Neuronal stem cell (in vitro differentiated cells): ENCODE data around the gene METTL9.

Source experiments
- DNase-seq: peaks from one replicate; pipeline ENCODE4 v3.0.0-alpha.2; 2013; ENCODE audit warnings: low spot score
- H2AFZ ChIP-seq: one replicate; pipeline ENCODE4 v1.6.1; 2013; ENCODE audit warnings: mild to moderate bottlenecking, low read length, inconsistent platforms
- H2AK5ac ChIP-seq: 2 replicates; pipeline ENCODE4 v1.6.1; 2013; ENCODE audit warnings: low read depth, mild to moderate bottlenecking, inconsistent platforms, low read length, moderate library complexity, mixed read lengths
- H2BK120ac ChIP-seq: 2 replicates; pipeline ENCODE4 v1.6.1; 2013; ENCODE audit warnings: low read depth, mild to moderate bottlenecking, inconsistent platforms, low read length, moderate library complexity, mixed read lengths
- H2BK12ac ChIP-seq: one replicate; pipeline ENCODE4 v1.6.1; 2013; ENCODE audit warnings: low read length, inconsistent platforms
- H2BK15ac ChIP-seq: 2 replicates; pipeline ENCODE4 v1.6.1; 2013; ENCODE audit warnings: mild to moderate bottlenecking, low read length, inconsistent platforms, mixed read lengths
- H2BK5ac ChIP-seq: one replicate; pipeline ENCODE4 v1.6.1; 2013; ENCODE audit warnings: inconsistent platforms, mild to moderate bottlenecking, low read length, moderate library complexity
- H3K14ac ChIP-seq: one replicate; pipeline ENCODE4 v1.6.1; 2013; ENCODE audit warnings: low read length, inconsistent platforms
- H3K18ac ChIP-seq: 2 replicates; pipeline ENCODE4 v1.6.1; 2013; ENCODE audit warnings: low read length, inconsistent platforms
- H3K23ac ChIP-seq: 2 replicates; pipeline ENCODE4 v1.6.1; 2013; ENCODE audit warnings: low read depth, mild to moderate bottlenecking, mixed read lengths, low read length, inconsistent platforms; ENCODE audit not compliant: poor library complexity
- H3K27ac ChIP-seq: replicated peaks from 3 replicates; pipeline ENCODE4 v1.5.1; 2013; ENCODE audit warnings: low read length, inconsistent platforms
- H3K27me3 ChIP-seq, 3 experiments: 2 replicates each; pipeline ENCODE4 v1.6.1; 2013; ENCODE audit warnings: low read length in 3 of 3, mild to moderate bottlenecking in 2 of 3, inconsistent platforms in 1 of 3, low read depth in 1 of 3, mixed read lengths in 1 of 3, moderate library complexity in 1 of 3; ENCODE audit not compliant: control insufficient read depth in 3 of 3, insufficient read depth in 3 of 3
- H3K36me3 ChIP-seq, 2 donors: replicated peaks in 1 of 2; 2 replicates each; pipeline ENCODE4 v1.6.1; 2013; ENCODE audit warnings: low read length in 2 of 2; ENCODE audit not compliant: control insufficient read depth in 2 of 2, insufficient read depth in 2 of 2
- H3K4ac ChIP-seq: 2 replicates; pipeline ENCODE4 v1.6.1; 2013; ENCODE audit warnings: inconsistent platforms, mild to moderate bottlenecking, low read length, moderate library complexity
- H3K4me1 ChIP-seq, 2 donors: 1 replicate in 1 of 2; 2 replicates in 1 of 2; pipeline ENCODE4 v1.6.1; 2013; ENCODE audit warnings: low read length in 2 of 2, low read depth in 1 of 2; ENCODE audit not compliant: control insufficient read depth in 2 of 2, insufficient read depth in 1 of 2
- H3K4me2 ChIP-seq: one replicate; pipeline ENCODE4 v1.6.1; 2013; ENCODE audit warnings: mild to moderate bottlenecking, low read length, inconsistent platforms; ENCODE audit not compliant: insufficient read depth, poor library complexity, severe bottlenecking
- H3K4me3 ChIP-seq, 2 donors: 2 replicates each; pipeline ENCODE4 v1.5.1; 2013; ENCODE audit warnings: low read length in 2 of 2, mild to moderate bottlenecking in 2 of 2, inconsistent platforms in 1 of 2, moderate library complexity in 1 of 2
- H3K79me1 ChIP-seq: one replicate; pipeline ENCODE4 v1.6.1; 2013; ENCODE audit warnings: low read depth, mild to moderate bottlenecking, inconsistent platforms, low read length, moderate library complexity
- H3K9ac ChIP-seq: one replicate; pipeline ENCODE4 v1.6.1; 2013; ENCODE audit warnings: mild to moderate bottlenecking, low read depth, low read length, inconsistent platforms; ENCODE audit not compliant: poor library complexity
- H3K9me3 ChIP-seq, 2 donors: replicated peaks in 1 of 2; 2 replicates each; pipeline versions ENCODE3 to v1.6.1; 2013; ENCODE audit warnings: low read length in 2 of 2, mild to moderate bottlenecking in 2 of 2, inconsistent platforms in 1 of 2, low read depth in 1 of 2, mixed read lengths in 1 of 2, moderate library complexity in 1 of 2; ENCODE audit not compliant: control insufficient read depth in 2 of 2, insufficient read depth in 1 of 2
- H4K8ac ChIP-seq: one replicate; pipeline ENCODE4 v1.6.1; 2013; ENCODE audit warnings: low read depth, mild to moderate bottlenecking, inconsistent platforms, low read length, moderate library complexity
- H4K91ac ChIP-seq: one replicate; pipeline ENCODE4 v1.6.1; 2013; ENCODE audit warnings: low read length, low read depth, mild to moderate bottlenecking, inconsistent platforms; ENCODE audit not compliant: poor library complexity
- WGBS, 2 donors: extraction: QIAGEN DNeasy Blood & Tissue Kit; methylation state at CpG; one replicate each; pipeline ENCODE4 v1.1.7; 2013; ENCODE audit warnings: missing lambda C conversion rate in 2 of 2, mixed read lengths in 1 of 2; ENCODE audit not compliant: insufficient read length in 2 of 2, insufficient replicate concordance in 1 of 2; ENCODE audit errors: extremely low coverage in 2 of 2; 5-methylcytosine and 5-hydroxymethylcytosine counted together

The METTL9 gene

DNA sequence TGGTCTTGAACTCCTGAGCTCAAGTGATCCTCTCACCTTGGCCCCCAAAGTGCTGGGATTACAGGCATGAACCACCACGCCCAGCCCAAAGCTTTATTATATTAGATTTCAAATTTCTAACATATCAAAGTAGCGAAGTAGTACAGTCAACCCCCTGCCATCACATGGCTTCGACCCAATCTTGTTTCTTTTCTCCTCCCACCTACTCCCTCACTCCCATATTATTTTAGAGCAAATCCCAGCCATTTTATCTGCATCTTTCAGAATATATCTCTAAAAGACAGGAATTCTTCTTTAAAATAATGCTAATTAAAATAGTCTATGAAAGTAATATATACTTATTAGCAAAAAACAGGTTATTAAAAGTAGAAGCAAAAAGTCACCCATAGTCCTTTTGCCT is 52.1 kb downstream of the METTL9 start:
- Histone ChIP-seq H3K27ac (no peak overlapping the region), H3K4me2 (no peak overlapping the region)

GRCh38 chr16:21652453-21652852 is 53.1 kb downstream of the METTL9 start, which contains the start of gene IGSF6:
TSS of gene IGSF6 (minus strand) at chr16:21652608. CDS start at chr16:21652598, 10 bp downstream.
- H3K27ac ChIP-seq, result no peak within 1 kb of the TSS
- no CpG with 5 or more reads among the region's 6 CpGs for WGBS, 2 donors
- no peak within 1 kb of the TSS for H3K18ac ChIP-seq
- H2AFZ ChIP-seq, result no peak within 1 kb of the TSS
- peaks cover 6 to 48% of the 10 kb centered on the region in 2 donors for H3K36me3 ChIP-seq
- no peak within 1 kb of the TSS for H4K8ac ChIP-seq
- H3K4me2 ChIP-seq, result no peak within 1 kb of the TSS
- no peak within 1 kb of the TSS for H3K4me3 ChIP-seq
- peak within 1 kb of the TSS; percentile 31 for H3K14ac ChIP-seq
- H3K4ac ChIP-seq, result no peak within 1 kb of the TSS
- no peak within 1 kb of the TSS for H3K9ac ChIP-seq
- no peak within 1 kb of the TSS for H2AK5ac ChIP-seq
- H4K91ac ChIP-seq, result no peak within 1 kb of the TSS
- no peaks in the 10 kb centered on the region for H3K27me3 ChIP-seq
- H2BK5ac ChIP-seq, result no peak within 1 kb of the TSS
- no peak for DNase-seq
- H3K79me1 ChIP-seq, result peaks cover 2% of the 10 kb centered on the region
- no peak within 1 kb of the TSS for H3K23ac ChIP-seq
- H2BK12ac ChIP-seq, result no peak within 1 kb of the TSS
- H2BK15ac ChIP-seq, result no peak within 1 kb of the TSS
- H2BK120ac ChIP-seq, result no peak within 1 kb of the TSS
- no peaks in the 10 kb centered on the region for H3K4me1 ChIP-seq
- peaks cover 0 to 4% of the 10 kb centered on the region in 2 donors for H3K9me3 ChIP-seq

More for the DNA sequence above, 52.1 kb downstream of the METTL9 start:
- Histone ChIP-seq H3K4me1 (no peaks in the 10 kb centered on the region), H2BK5ac (no peak overlapping the region), H3K18ac (no peak overlapping the region), H2BK120ac (no peak overlapping the region), H3K79me1 (peaks cover 2% of the 10 kb centered on the region), H4K8ac (no peak overlapping the region), H4K91ac (no peak overlapping the region), H3K27me3 (no peaks in the 10 kb centered on the region), H3K23ac (no peak overlapping the region), H3K4ac (no peak overlapping the region), H2BK12ac (no peak overlapping the region), H3K9ac (no peak overlapping the region), H2AFZ (no peak overlapping the region), H2AK5ac (no peak overlapping the region), H3K4me3 (no peak overlapping the region), H3K9me3 (peaks cover 0 to 4% of the 10 kb centered on the region in 2 donors), H3K14ac (no peak overlapping the region), H3K36me3 (peaks cover 8 to 47% of the 10 kb centered on the region in 2 donors), H2BK15ac (no peak overlapping the region)
- no CpG with 5 or more reads among the region's 3 CpGs for WGBS, 2 donors
- DNase-seq, result no peak

- peak overlapping the region; percentile 31 for H3K14ac ChIP-seq
- no peaks in the 10 kb centered on the region for H3K4me1 ChIP-seq
- H3K4me2 ChIP-seq, result no peak overlapping the region
- no peak overlapping the region for H2AK5ac ChIP-seq
- H3K4ac ChIP-seq, result peak overlapping the region; percentile 71
- peaks cover 6 to 49% of the 10 kb centered on the region in 2 donors for H3K36me3 ChIP-seq
- H3K23ac ChIP-seq, result no peak overlapping the region
- H3K9ac ChIP-seq, result no peak overlapping the region
- no peak overlapping the region for H2BK5ac ChIP-seq
- H2BK12ac ChIP-seq, result no peak overlapping the region
- no peak overlapping the region for H2AFZ ChIP-seq
- H3K79me1 ChIP-seq, result peaks cover 2% of the 10 kb centered on the region
- peak overlapping the region in 1 of 2 donors; percentile 57 for H3K4me3 ChIP-seq
- no peak overlapping the region for H4K91ac ChIP-seq
- no peak overlapping the region for H4K8ac ChIP-seq
- H3K9me3 ChIP-seq, result peaks cover 0 to 4% of the 10 kb centered on the region in 2 donors
- no peak overlapping the region for H2BK120ac ChIP-seq
- no peak for DNase-seq
- no peak overlapping the region for H3K27ac ChIP-seq
- WGBS, 2 donors, result no CpG with 5 or more reads among the region's 5 CpGs
- peak overlapping the region; percentile 84 for H3K18ac ChIP-seq
- H3K27me3 ChIP-seq, result no peaks in the 10 kb centered on the region
- H2BK15ac ChIP-seq, result no peak overlapping the region
Measured at GRCh38 chr16:21653571-21653970, 54.2 kb downstream of the METTL9 start.

GRCh38 chr16:21654466-21654865 is 55.1 kb downstream of the METTL9 start:
- Histone ChIP-seq H2BK12ac (no peak overlapping the region), H3K9ac (no peak overlapping the region), H2BK15ac (no peak overlapping the region), H3K4ac (no peak overlapping the region), H4K8ac (no peak overlapping the region), H3K27ac (no peak overlapping the region), H2AK5ac (no peak overlapping the region), H3K4me3 (no peak overlapping the region), H3K9me3 (peaks cover 0 to 4% of the 10 kb centered on the region in 2 donors), H3K27me3 (no peaks in the 10 kb centered on the region), H3K36me3 (peaks cover 6 to 49% of the 10 kb centered on the region in 2 donors), H3K14ac (no peak overlapping the region), H3K79me1 (peaks cover 2% of the 10 kb centered on the region), H3K23ac (no peak overlapping the region), H3K4me2 (no peak overlapping the region), H2BK120ac (no peak overlapping the region), H2BK5ac (no peak overlapping the region), H3K4me1 (no peaks in the 10 kb centered on the region), H2AFZ (no peak overlapping the region), H3K18ac (no peak overlapping the region), H4K91ac (no peak overlapping the region)
- no CpG with 5 or more reads among the region's 1 CpG for WGBS, 2 donors
- no peak for DNase-seq
